ENCODE results near the gene KDM4B.

- TF ChIP-seq CTCF (conservative IDR thresholded peaks at IDR 0.05), result no peak
- no peak for TF ChIP-seq ZFX (IDR thresholded peaks at IDR 0.05)
Observed at GRCh38 chr19:5092481-5092843, 123.5 kb downstream of the KDM4B start.

All from C4-2B (cell line).